CD4-positive, alpha-beta T cell treated with Interferon alpha-2 for 1 hour (primary cell): ENCODE data around the gene TNFRSF21.
"Not testable (repeated sequence)": the region's sequence is repeated elsewhere in the genome, so short reads cannot be mapped to it uniquely, and the experiment has no call there.

Experiments
- DNase-seq, 2 donors: peaks; one replicate each; pipeline ENCODE4 v3.0.0-alpha.2; 2020 to 2022

Gene TNFRSF21

DNA sequence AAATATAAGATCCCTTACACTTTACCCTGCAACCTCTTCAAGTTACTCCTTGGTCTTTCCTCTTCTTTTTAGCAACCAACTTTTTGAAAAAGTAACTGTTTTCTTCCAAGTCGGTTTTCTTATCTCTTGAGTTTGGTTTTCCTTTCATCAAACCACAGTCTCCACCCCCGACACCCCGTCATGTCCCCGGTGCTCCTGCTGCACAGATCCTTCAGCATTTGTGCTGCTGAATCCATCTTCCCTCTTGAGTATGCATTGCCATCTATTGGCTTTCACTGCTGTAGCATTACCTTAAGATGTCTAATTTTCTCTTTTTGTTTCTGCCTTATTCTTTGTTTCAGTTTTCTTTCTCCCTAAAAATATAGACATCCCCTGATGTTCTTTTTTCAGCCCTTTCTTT, 11.9 kb upstream of the TNFRSF21 start:
- DNase-seq, result no peak

DNA sequence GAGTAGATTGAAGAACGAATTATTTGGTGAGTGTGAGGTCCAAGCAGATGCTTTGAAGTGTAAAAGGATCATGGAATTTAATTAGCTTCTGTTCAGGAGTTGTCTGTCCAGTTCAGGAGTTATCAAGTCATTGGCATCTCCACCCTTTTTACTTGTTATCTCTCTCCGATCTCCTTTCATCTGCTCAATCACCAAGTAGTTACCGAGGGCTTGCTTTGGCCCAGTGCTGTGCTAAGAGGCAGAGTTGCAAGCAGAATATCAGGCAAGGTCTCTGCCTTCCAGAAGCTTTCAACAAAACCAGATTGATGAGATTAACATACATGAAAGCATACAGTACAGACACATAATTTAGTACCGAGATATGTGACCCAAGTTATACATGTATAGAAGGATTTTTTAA, 10.2 kb upstream of the TNFRSF21 start:
- DNase-seq, result no peak

DNA sequence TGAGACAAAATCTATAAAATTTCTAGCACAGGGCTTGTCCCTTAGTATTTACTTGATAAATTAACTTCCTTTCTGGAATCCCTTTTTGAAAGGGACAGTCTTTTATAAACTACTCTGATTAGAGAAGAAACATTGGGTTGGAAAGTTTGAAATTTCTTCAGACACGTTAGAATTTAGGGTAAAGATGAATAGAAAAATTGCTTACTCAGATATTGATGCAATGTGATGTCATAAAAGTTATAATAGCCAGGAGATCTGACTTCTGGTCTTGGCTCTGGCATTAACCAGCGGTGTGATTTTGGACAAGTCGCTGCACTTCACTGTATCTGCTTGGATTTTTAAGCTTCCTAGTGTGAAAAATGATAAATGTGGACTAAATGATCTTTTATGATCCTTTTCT, 9.7 kb upstream of the TNFRSF21 start:
- DNase-seq, result no peak

- DNase-seq, result no peak
Measured at GRCh38 chr6:47318236-47318989, 8.7 kb upstream of the TNFRSF21 start.

DNA sequence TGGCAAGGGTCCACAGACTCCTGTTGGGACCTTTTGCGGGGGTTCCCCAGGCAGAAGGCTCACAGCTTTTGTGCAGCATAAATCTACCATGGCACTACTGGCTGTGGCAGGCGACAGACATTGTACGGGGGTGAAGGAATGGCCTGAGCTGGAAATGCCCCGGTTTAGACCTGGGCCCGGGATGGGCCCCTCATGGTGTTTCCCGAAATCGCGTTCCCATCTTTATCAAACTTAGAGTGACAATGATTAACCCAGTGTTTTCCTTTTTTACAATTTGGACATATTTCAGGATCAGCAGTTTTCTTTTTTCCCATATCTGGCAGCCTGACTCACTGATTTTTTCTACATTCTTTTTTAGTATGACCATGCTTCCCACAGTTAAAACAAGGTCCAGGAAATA, 5.5 kb upstream of the TNFRSF21 start:
- not testable (repeated sequence) for DNase-seq

- DNase-seq, result no peak
Measured at GRCh38 chr6:47310131-47310480, 401 bp upstream of the TNFRSF21 start.

- DNase-seq, result no peak
Measured at GRCh38 chr6:47308552-47309290, 984 bp downstream of the TNFRSF21 start.

DNA sequence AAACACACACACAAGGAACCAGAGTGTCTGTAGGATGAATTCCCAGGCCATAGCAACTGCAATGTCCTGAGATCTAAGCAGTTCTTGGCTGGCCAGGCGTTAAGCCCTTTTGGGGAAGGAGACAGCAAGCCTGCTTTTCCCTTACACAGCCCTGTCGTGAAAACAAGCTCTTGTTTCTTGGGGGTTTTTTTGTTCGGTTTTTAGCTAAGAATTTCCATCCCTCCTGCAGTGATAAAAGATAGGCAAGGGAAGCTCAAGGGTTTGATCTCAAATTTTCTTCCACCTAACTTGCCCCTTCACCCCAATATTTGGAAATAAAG, 1.5 kb downstream of the TNFRSF21 start:
- no peak for DNase-seq

- DNase-seq, result no peak
Measured at GRCh38 chr6:47307362-47308197, 2.1 kb downstream of the TNFRSF21 start.

- DNase-seq, result no peak
Measured at GRCh38 chr6:47306887-47307286, 2.8 kb downstream of the TNFRSF21 start.

DNA sequence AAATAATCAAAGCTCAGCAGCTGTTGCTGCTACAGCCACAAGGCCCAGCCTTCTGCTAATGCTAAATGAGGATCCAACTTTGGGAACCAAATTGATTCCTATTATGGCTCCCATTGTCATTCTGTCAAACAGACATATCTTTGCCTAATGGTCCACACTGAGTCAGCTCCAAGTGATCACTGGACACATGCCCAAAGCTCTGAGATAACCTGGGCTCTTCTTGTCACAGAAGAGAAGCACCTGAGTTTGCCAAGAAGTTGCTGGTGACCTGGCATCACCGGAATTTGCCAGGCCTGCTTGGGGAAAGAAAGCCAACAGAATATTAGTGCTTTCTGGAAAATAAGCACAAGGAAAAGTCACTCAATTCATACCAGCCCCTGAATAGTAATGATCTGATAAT, 5.8 kb downstream of the TNFRSF21 start:
- no peak for DNase-seq

GRCh38 chr6:47303342-47303741, 6.4 kb downstream of the TNFRSF21 start:
- no peak for DNase-seq

DNA sequence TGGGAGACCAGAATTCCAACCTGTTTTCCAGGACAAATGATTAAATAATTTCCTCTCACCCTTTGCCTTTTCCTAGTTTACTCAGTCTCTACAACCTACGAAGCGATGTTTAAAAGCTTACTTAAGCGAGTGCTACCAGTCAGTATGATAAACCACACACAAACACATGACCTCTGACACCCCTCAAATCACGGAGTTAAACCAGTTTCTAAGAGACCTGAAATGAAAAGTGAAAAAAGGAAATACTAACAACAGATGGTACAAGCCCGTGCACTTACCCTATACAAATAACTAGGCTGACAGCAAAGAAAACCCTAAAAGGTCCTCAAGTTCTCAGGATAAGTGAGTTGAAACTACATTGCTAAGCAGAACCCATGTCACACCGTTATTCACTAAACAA, 7.7 kb downstream of the TNFRSF21 start:
- no peak for DNase-seq

GRCh38 chr6:47301441-47301840, 8.3 kb downstream of the TNFRSF21 start:
- DNase-seq, result no peak

DNA sequence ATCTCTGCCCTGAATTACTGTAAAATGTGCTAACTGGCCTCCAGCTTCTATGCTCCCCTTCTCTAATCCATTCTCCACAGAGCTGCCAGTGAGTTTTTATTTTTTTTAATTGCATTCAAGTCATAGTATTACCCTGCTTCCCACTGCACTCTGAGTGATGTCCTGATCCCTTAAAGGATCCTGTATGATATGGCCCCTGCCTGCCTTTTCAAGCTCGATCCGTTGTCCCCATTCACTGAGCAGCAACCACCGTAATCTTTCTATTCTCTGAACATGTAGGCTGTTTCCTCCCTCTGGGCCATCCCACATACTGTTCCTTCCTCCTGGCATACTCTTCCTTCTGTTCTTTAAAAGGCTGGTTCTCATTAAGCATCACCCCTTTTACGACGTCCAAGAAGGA, 9.3 kb downstream of the TNFRSF21 start:
- DNase-seq, result no peak

DNA sequence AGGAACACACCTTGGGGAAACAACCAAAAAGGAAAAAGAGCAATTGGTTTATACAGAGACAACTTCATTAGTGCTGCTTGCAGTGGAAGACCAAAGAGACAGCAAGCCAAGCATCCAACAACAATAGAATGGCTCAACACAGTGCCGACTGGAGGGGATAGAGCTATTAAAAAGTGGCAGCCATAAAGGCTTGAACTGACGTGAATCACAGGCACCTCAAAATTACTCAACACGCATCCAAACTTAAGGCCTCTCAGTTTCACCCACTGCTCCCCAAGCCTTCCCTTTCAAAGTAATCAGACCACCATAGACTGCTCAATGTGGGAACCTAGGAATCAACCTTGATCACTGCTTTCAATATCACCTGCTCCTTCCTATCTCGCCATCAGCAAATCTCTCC, 9.7 kb downstream of the TNFRSF21 start:
- DNase-seq, result no peak

- DNase-seq, result no peak
Measured at GRCh38 chr6:47298475-47298874, 11.2 kb downstream of the TNFRSF21 start.

- no peak for DNase-seq
Measured at GRCh38 chr6:47294990-47295389, 14.7 kb downstream of the TNFRSF21 start.

GRCh38 chr6:47292944-47293343, 16.8 kb downstream of the TNFRSF21 start:
- no peak for DNase-seq

DNA sequence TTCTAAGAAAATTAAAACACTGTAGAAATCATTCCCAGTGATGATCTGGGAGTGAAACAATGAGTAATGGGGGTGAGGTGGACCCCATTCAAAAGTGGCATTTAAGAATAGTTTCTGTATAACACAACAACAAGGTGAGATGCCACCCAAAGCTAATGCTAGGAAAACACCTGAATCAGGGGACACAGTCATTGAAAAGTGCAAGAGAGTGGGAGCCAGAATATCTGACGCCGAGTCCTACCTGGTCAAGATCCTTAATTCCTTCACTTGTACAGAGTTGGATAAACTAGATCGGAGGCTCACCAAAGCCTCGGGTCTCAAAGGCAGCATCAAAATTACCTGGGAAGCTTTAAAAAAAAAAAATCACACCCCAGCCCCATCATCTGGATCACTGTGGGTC, 17.7 kb downstream of the TNFRSF21 start:
- DNase-seq, result no peak

- no peak for DNase-seq
Measured at GRCh38 chr6:47290124-47290834, 19.4 kb downstream of the TNFRSF21 start.

DNA sequence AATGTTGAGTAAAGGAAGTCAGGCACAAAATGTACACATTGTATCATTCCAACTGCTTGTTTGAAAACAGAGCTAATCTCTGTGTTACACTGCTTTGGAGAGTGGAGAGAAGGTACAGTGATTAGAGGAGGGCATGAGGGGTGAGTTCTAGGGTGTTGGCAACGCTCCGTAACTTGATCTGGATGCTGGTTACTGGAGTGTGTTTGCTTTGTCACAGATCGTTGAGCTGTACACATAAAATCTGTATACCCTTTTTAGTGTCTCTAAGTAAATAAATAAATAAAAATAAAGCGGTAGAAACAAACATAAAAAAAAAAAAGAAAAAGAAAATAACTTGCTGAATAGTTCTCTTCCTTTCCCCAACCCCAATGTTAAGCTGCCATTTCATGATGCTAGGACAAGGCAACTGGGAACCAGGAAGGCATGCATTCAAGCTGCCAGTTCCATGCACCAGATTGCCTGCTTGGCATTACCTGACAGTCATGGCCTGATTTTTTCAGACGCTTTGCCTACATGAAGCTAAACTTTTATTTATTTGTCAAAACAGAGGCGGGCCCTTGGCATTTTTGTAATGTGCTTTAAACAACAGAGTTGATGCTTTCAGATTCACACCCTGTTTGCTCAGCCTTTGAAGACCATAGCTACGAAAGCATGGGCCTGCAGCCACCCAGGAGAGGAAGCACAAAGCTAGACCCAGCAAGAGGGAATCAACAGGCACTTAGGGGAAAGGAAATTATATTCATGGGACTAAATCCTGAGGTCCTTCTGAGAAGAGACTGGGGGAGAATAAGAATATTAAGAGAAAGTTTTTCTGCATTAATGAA, 21.2 kb downstream of the TNFRSF21 start:
- no peak for DNase-seq
